Raji (cell line): ENCODE results near the gene CZIB.

Experiments
- POLR2A ChIP-seq: IDR thresholded peaks from 2 replicates; pipeline ENCODE4 v1.6.1; 2011; ENCODE audit warnings: low read depth, low read length, control low read depth; ENCODE audit not compliant: insufficient read depth

The CZIB gene

GRCh38 chr1:53250325-53250724, 29.9 kb upstream of the CZIB start:
- TF ChIP-seq POLR2A = no peak

DNA sequence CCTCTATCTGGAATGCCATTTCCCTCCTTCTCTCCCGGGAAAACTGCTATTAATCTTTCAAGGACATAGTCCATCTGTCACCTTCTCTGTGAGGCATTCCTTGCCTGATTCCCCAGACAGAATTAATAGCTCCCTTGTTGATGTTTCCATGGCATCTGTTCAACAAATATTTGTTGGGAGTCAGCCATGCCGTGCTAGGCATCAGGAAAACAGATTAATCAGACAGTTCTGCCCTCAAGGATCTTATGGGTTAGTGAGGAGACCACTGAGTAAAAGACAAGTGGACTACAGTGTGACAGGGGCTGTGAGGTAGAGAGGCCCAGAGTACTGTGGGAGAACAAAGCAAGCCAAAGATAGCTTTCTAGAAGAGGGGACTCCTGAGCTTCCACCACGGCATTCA, 29.3 kb upstream of the CZIB start:
- TF ChIP-seq POLR2A = no peak

- no peak for TF ChIP-seq POLR2A
Measured at GRCh38 chr1:53246261-53247134, 26.1 kb upstream of the CZIB start.

DNA sequence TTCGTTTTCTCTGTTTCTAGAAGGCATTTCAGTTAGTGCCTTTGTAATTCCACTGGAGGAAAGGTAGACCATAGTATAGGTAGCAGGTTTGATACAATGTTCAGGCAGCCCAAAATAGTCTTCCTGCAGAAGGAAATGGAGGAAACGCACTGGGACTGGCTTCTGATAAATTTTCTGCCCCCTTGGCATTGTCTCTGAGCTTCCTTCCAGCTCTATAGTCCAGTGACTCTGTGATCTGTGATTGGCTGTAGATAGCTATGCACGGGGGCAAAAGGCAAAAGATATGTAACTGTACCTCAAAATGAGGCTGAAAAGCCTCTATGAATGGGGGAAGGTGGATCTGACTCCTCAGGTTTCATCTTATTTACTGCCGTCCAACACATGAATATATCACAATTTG, 23.7 kb upstream of the CZIB start:
- no peak for TF ChIP-seq POLR2A

- TF ChIP-seq POLR2A = no peak
Measured at GRCh38 chr1:53242381-53242780, 21.9 kb upstream of the CZIB start.

GRCh38 chr1:53241828-53242227, 21.4 kb upstream of the CZIB start:
- no peak for TF ChIP-seq POLR2A

- peak; percentile 79 for TF ChIP-seq POLR2A
Measured at GRCh38 chr1:53238197-53239155, 18.0 kb upstream of the CZIB start, which contains the start of gene MAGOH. Gene MAGOH, minus strand, starts transcription at chr1:53238518. Its CDS starts 70 bp downstream, at chr1:53238448.

GRCh38 chr1:53237638-53238037, 17.2 kb upstream of the CZIB start:
- no peak for TF ChIP-seq POLR2A

- TF ChIP-seq POLR2A = no peak
Measured at GRCh38 chr1:53220962-53221286, 490 bp upstream of the CZIB start.

GRCh38 chr1:53219711-53220110, 723 bp downstream of the CZIB start:
- TF ChIP-seq POLR2A = no peak

DNA sequence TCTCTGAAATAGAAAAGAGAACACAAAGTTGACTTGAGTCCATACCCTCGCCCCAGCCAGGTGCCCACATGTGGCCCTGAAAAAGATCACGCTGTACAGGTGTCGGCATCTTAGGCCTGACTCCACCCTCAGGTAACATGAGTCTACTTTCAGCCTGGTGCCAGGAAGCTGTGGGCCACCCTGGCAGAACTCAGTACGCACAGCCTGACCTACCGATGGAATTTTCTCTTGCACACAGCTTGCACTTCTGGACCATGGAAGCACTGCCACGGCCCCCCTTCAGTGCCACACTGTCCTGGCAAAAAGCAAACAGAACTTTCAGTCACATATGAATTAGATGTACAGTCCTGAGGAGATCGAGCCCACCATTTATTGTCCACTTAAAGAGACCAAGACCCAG, 2.2 kb downstream of the CZIB start:
- TF ChIP-seq POLR2A = no peak

DNA sequence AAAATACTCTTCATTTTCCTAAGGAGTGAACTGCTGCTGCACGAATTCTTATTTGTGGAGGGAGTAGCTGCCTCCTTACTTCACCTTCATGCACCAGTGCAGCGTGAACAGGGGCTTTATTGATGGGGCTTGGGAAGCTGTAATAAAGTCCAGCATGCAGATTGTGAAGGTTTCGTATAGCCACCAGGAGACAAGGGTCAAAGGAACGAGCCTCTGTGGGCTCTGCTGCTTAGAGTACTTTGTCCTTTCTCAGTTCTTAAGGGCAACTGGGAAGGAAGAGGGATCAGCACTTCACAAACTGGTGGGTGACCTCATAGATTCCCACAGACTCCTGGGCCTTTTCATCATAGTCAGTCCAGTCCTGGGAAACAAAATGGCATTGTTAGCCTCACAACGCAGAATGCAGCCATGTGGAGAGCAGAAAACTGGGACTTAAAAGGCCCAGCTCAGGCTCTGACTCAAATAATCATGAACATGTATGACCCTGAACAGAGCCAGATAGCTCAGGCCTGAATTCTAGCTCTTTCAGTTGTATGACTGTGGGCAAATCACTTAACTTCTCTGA, 6.0 kb downstream of the CZIB start:
- TF ChIP-seq POLR2A = no peak

- TF ChIP-seq POLR2A = no peak
Measured at GRCh38 chr1:53210954-53211353, 9.5 kb downstream of the CZIB start.

DNA sequence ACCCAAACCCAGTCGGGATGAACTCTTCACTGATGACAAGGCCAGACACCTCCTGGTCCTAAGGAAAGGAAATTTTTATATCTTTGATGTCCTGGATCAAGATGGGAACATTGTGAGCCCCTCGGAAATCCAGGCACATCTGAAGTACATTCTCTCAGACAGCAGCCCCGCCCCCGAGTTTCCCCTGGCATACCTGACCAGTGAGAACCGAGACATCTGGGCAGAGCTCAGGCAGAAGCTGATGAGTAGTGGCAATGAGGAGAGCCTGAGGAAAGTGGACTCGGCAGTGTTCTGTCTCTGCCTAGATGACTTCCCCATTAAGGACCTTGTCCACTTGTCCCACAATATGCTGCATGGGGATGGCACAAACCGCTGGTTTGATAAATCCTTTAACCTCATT, 10.1 kb downstream of the CZIB start:
- no peak for TF ChIP-seq POLR2A

DNA sequence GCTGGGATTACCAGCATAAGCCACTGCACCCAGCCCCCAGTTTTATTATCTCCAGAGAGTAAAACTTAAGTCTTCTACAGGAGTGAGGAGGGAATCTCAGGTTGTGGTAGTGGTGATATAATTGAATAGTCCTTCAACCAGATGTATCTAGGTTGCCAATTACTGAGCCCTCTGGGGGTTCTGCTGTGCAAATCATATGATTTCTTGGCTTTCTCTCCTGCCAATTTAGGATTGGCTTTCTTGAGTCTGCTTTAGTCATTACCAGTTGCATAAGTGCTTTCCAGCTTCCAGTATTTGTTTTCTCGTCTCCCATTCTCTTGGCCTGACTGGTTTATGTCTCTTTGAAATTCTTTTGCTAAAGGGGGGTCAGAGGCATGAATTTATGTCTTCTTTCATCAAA, 12.7 kb downstream of the CZIB start:
- no peak for TF ChIP-seq POLR2A
